K562 (cell line): Measurements from ENCODE around the gene HEY2. TPM values are rescaled to one million over a fixed set of nuclear protein-coding genes. Genes with fewer than 3 reads are reported as not detected.

Source experiments
- NRF1 ChIP-seq, 2 experiments: fragments of 450-650 bp; IDR thresholded peaks in 1 of 2; conservative IDR thresholded peaks in 1 of 2; 2 replicates each; pipeline ENCODE4 v1.6.1; 2014; ENCODE audit warnings: mild to moderate bottlenecking in 2 of 2
- RBM14 ChIP-seq: fragments of 200-400 bp; formaldehyde crosslinking; IDR thresholded peaks from 2 replicates; pipeline ENCODE4 v1.6.1; 2018; ENCODE audit warnings: low read depth, mild to moderate bottlenecking, low read length, moderate library complexity, borderline replicate concordance; ENCODE audit not compliant: insufficient read depth
- SMARCA4 ChIP-seq: fragments of 450-650 bp; IDR thresholded peaks from 2 replicates; pipeline ENCODE4 v1.6.1; 2016
- TFAM ChIP-seq: fragments of 250-450 bp; sonication (Bioruptor Pico); conservative IDR thresholded peaks from 2 replicates; pipeline ENCODE4 v1.5.0; 2021; ENCODE audit warnings: mild to moderate bottlenecking, moderate library complexity
- ZNF395 ChIP-seq: fragments of 200-800 bp; sonication (Bioruptor generic); IDR thresholded peaks from 2 replicates; pipeline ENCODE4 v1.6.1; 2017; ENCODE audit warnings: missing genetic modification characterization, missing compliant biosample characterization
- ZNF609 ChIP-seq: sonication (generic); formaldehyde crosslinking; IDR thresholded peaks from 2 replicates; pipeline ENCODE4 v1.8.1; 2023; ENCODE audit warnings: missing genetic modification reagents, mild to moderate bottlenecking, borderline replicate concordance
- polyA plus RNA-seq, 8 experiments: library from polyadenylated mRNA; depleted of rRNA in 4 of 8; stranded (reverse) in 5 of 8; unstranded in 3 of 8; fragments of >200 nt; fragmentation: Nextera tagmentation in 2 of 8; fragmentation: Illumina TruSeq in 1 of 8; extraction: Ambion mirVana in 2 of 8; extraction: Trizol in 1 of 8; gene quantifications; 2 replicates each; pipeline versions ENCODE4 v1.2.1 to v1.2.3, GENCODE V29; 2011 to 2014; ENCODE audit warnings: inconsistent platforms in 1 of 8, missing spikeins in 1 of 8
- total RNA-seq, 7 experiments: library from RNA; depleted of rRNA in 6 of 7; stranded (reverse); fragments of >200 nt in 6 of 7; fragmentation: Illumina TruSeq in 2 of 7; extraction: Trizol in 2 of 7; gene quantifications; 2 replicates each; pipeline versions ENCODE4 v1.2.1 to v1.2.3, GENCODE V29; 2011 to 2021; ENCODE audit warnings: low replicate concordance in 1 of 7

Gene HEY2
- total and polyA plus RNA-seq, 9 of the 15 experiments (the other 6 are each of a cell fraction or from before 2014, with no cell fraction given): 0.03 to 0.07 (median 0.06) TPM; not detected in 5

GRCh38 chr6:125809570-125810170, 60.2 kb downstream of the HEY2 start (continued):
- TF ChIP-seq ZNF395 (no peak), ZNF609 (CRISPR knock-in tag) (no peak), RBM14 (no peak), TFAM (CRISPR knock-in tag) (no peak), SMARCA4 (no peak), NRF1 (conservative IDR thresholded peaks at IDR 0.05 in 1 of 2, IDR thresholded peaks at IDR 0.05 in 1 of 2) (no peak)
